CD4-positive, alpha-beta T cell (primary cell): Measurements from ENCODE around the gene BRD8. TPM values are rescaled to one million over a fixed set of nuclear protein-coding genes. Genes with fewer than 3 reads are reported as not detected.
"Not testable (repeated sequence)": the region's sequence is repeated elsewhere in the genome, so short reads cannot be mapped to it uniquely, and the experiment has no call there.

Experiments used
- ATAC-seq: fragments of 200-7000 bp; cut with Tn5 transposase; one replicate; pipeline ENCODE4 v1.10.0; 2022; ENCODE audit warnings: mild to moderate bottlenecking; ENCODE audit not compliant: poor library complexity
- CTCF ChIA-PET: fragments of 350-600 bp; sonication (Branson Sonifier 250); formaldehyde crosslinking; loops from one replicate; lab custom pipeline; 2021; ENCODE audit warnings: antibody characterized with exemption, inconsistent platforms; lab: Charles Lee
- POLR2A ChIA-PET: fragments of 350-600 bp; sonication (Branson Sonifier 250); formaldehyde crosslinking; loops from one replicate; lab custom pipeline; 2021; ENCODE audit warnings: antibody characterized with exemption, inconsistent platforms; lab: Charles Lee
- DNase-seq, 14 experiments: peaks; one replicate each; pipeline ENCODE4 v3.0.0-alpha.2; 2013 to 2020; ENCODE audit warnings: mixed read lengths in 2 of 14
- H3K27ac ChIP-seq, 2 donors: one replicate each; pipeline versions ENCODE4 v1.5.1 to v1.7.0; 2013; ENCODE audit warnings: low read length in 2 of 2, low read depth in 1 of 2, mild to moderate bottlenecking in 1 of 2
- H3K27me3 ChIP-seq, 2 experiments: 1 replicate in 1 of 2; 2 replicates in 1 of 2; pipeline versions ENCODE4 v1.6.1 to v1.7.0; 2013; ENCODE audit warnings: low read length in 2 of 2, control low read depth in 1 of 2, mild to moderate bottlenecking in 1 of 2, moderate library complexity in 1 of 2; ENCODE audit not compliant: insufficient read depth in 2 of 2, control insufficient read depth in 1 of 2
- H3K36me3 ChIP-seq: one replicate; pipeline ENCODE4 v1.6.1; 2013; ENCODE audit warnings: low read length, control low read depth; ENCODE audit not compliant: insufficient read depth
- H3K4me1 ChIP-seq: one replicate; pipeline ENCODE4 v1.6.1; 2013; ENCODE audit warnings: low read length, control low read depth; ENCODE audit not compliant: insufficient read depth
- H3K4me3 ChIP-seq: one replicate; pipeline ENCODE4 v1.5.1; 2013; ENCODE audit warnings: mild to moderate bottlenecking, low read length, moderate library complexity
- H3K9me3 ChIP-seq, 2 experiments: 1 replicate in 1 of 2; 2 replicates in 1 of 2; pipeline versions ENCODE4 v1.6.1 to v1.7.0; 2013; ENCODE audit warnings: low read length in 2 of 2, mild to moderate bottlenecking in 2 of 2, control low read depth in 1 of 2, moderate library complexity in 1 of 2; ENCODE audit not compliant: control insufficient read depth in 1 of 2, insufficient read depth in 1 of 2
- H3K27ac Mint-ChIP-seq: one replicate; pipeline ENCODE4 v1.8.0; 2020; ENCODE audit warnings: mixed read lengths
- H3K27me3 Mint-ChIP-seq: one replicate; pipeline ENCODE4 v1.8.0; 2021; ENCODE audit warnings: mixed read lengths
- H3K36me3 Mint-ChIP-seq: one replicate; pipeline ENCODE4 v1.8.0; 2021; ENCODE audit warnings: low read depth, mixed read lengths
- H3K4me1 Mint-ChIP-seq: one replicate; pipeline ENCODE4 v1.8.0; 2021; ENCODE audit warnings: low read depth, mixed read lengths
- H3K4me3 Mint-ChIP-seq: one replicate; pipeline ENCODE4 v1.8.0; 2020; ENCODE audit warnings: mild to moderate bottlenecking, mixed read lengths
- H3K9me3 Mint-ChIP-seq: one replicate; pipeline ENCODE4 v1.8.0; 2020; ENCODE audit warnings: mixed read lengths
- intact Hi-C, 2 experiments: fragments of 100-400 bp; cut with DNase I in 1 of 2; cut with micrococcal nuclease in 1 of 2; formaldehyde crosslinking; loops; one replicate each; pipeline versions ENCODE4 v1.15.1 to v1.9.0; 2023 to 2025; cut with DNase I, micrococcal nuclease
- total RNA-seq, 174 experiments: library from RNA in 2 of 174; stranded (reverse) in 2 of 174; gene quantifications; one replicate each; pipeline ENCODE4 v1.2.3 and lab custom pipeline; 2021 to 2026
- TF ChIP-seq, protein P1 (sequence below): fragments of 200-600 bp; IDR thresholded peaks from one replicate; pipeline ENCODE4 v1.8.0; 2022; ENCODE audit warnings: antibody characterized with exemption, mild to moderate bottlenecking

The BRD8 gene
- total RNA-seq, 2 experiments from 2014 or later, result 6.9 to 9.6 TPM

DNA sequence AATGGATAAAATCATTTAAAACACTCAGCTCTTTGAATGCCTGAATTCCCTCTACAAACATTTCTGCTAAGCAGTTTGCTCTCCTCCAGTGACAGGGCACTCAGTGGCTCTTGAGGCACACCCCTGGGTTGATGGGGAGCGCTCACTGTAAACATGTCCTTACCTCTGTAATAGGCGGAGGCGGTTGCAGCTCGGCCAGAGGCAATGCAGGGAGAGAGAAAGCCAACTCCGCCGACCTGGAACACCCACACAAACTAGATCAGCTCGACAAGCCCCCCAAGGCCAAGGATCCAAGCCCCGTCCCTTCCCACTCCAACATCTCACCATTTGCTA is 34.4 kb upstream of the BRD8 start:
- H3K9me3 ChIP-seq, result no peaks in the 10 kb centered on the region
- H3K27ac ChIP-seq, result peak overlapping the region; percentile 70 to 71
- H3K36me3 ChIP-seq, result peaks cover 12% of the 10 kb centered on the region
- DNase-seq (peak in 2 of 14 experiments; percentile 2 to 5), ATAC-seq (peak; percentile 30)
- Mint-ChIP-seq H3K9me3 (no peaks in the 10 kb centered on the region), H3K4me3 (peak overlapping the region; percentile 95), H3K36me3 (peaks cover 23% of the 10 kb centered on the region), H3K4me1 (peaks cover 31% of the 10 kb centered on the region), H3K27me3 (peaks cover 4% of the 10 kb centered on the region), H3K27ac (peak overlapping the region; percentile 91)
- H3K27me3 ChIP-seq, result peaks cover 0 to under 1% of the 10 kb centered on the region in 2 experiments
- intact Hi-C loops, result loop anchor here (1.0 to 10.0 kb wide), 10 partner anchors 33 to 458 kb away; partner anchors contain the start of genes KDM3B (in 2 of the 2), KIF20A (in 2 of the 2), BRD8 (in 1 of the 2) and CDC25C (in 1 of the 2)
- H3K4me3 ChIP-seq, result peak overlapping the region; percentile 90
- ChIA-PET POLR2A (interaction anchor here (0.8 to 2.2 kb wide), 11 partner anchors 27 to 985 kb away, joined by 3 to 26 read pairs (median 6); partner anchors contain the start of genes BRD8, CDC25C, EGR1 and ETF1), CTCF (interaction anchor here (1.1 to 1.4 kb wide), 2 partner anchors 140 to 583 kb away, joined by 3 to 7 read pairs; partner anchors contain the start of gene KDM3B)
- TF ChIP-seq, protein P1, sequence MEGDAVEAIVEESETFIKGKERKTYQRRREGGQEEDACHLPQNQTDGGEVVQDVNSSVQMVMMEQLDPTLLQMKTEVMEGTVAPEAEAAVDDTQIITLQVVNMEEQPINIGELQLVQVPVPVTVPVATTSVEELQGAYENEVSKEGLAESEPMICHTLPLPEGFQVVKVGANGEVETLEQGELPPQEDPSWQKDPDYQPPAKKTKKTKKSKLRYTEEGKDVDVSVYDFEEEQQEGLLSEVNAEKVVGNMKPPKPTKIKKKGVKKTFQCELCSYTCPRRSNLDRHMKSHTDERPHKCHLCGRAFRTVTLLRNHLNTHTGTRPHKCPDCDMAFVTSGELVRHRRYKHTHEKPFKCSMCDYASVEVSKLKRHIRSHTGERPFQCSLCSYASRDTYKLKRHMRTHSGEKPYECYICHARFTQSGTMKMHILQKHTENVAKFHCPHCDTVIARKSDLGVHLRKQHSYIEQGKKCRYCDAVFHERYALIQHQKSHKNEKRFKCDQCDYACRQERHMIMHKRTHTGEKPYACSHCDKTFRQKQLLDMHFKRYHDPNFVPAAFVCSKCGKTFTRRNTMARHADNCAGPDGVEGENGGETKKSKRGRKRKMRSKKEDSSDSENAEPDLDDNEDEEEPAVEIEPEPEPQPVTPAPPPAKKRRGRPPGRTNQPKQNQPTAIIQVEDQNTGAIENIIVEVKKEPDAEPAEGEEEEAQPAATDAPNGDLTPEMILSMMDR, result no peak
- peaks cover 23% of the 10 kb centered on the region for H3K4me1 ChIP-seq

DNA sequence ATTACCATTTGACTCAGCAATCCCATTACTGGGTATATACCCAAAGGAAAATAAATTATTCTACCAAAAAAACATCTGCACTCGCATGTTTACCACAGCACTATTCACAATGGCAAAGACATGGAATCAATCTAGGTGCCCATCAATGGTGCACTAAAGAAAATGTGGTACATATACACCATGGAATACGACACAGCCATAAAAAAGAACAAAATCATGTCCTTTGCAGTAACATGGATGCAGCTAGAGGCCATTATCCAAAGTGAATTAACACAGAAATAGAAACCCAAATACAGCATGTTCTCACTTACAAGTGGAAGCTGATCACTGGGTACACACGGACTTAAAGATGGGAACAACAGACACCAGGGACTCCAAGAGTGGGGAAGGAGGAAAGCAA is 32.6 kb upstream of the BRD8 start:
- Mint-ChIP-seq H3K27me3 (no peaks in the 10 kb centered on the region), H3K9me3 (no peaks in the 10 kb centered on the region), H3K36me3 (peaks cover 37% of the 10 kb centered on the region), H3K4me1 (peaks cover 31% of the 10 kb centered on the region), H3K27ac (peak overlapping the region; percentile 71), H3K4me3 (peak overlapping the region; percentile 85)
- no peak overlapping the region for H3K4me3 ChIP-seq
- no peaks in the 10 kb centered on the region for H3K9me3 ChIP-seq
- H3K27ac ChIP-seq, result no peak overlapping the region
- peaks cover 20% of the 10 kb centered on the region for H3K36me3 ChIP-seq
- no peaks in the 10 kb centered on the region for H3K27me3 ChIP-seq
- ChIA-PET CTCF (no interaction called here), POLR2A (no interaction called here)
- H3K4me1 ChIP-seq, result peaks cover 23% of the 10 kb centered on the region
- intact Hi-C loops, result loop anchor here (5.0 to 10.0 kb wide), 6 partner anchors 121 to 456 kb away; partner anchors contain the start of genes CDC25C (in 1 of the 2), ETF1 (in 1 of the 2), FAM13B (in 1 of the 2) and FAM53C (in 1 of the 2)
- TF ChIP-seq, protein P1, result no peak
- ATAC-seq (no peak), DNase-seq (no peak)

DNA sequence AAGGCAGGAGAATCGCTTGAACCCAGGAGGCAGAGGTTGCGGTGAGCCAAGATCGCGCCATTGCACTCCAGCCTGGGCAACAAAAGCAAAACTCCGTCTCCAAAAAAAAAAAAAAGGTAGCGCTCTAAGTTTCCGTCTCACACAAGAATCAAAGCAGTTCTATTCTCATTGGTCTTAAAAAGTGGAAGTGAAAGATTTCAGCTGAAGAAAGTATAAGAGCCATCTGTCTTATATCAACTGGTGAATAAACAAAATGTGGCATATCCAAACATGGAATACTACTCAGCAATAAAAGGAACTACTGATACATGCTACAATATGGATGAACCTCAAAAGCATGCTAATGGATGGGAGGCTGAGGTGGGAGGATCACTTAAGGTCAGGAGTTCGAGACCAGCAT is 15.4 kb upstream of the BRD8 start:
- H3K36me3 Mint-ChIP-seq, result peaks cover 84% of the 10 kb centered on the region
- DNase-seq, CTCF ChIA-PET, H3K27me3 Mint-ChIP-seq, H3K4me1 Mint-ChIP-seq, POLR2A ChIA-PET, H3K9me3 ChIP-seq, H3K4me3 Mint-ChIP-seq, ATAC-seq, H3K27ac Mint-ChIP-seq, H3K9me3 Mint-ChIP-seq, H3K4me3 ChIP-seq, H3K27me3 ChIP-seq, H3K27ac ChIP-seq, intact Hi-C loops, H3K4me1 ChIP-seq: not testable (repeated sequence)
- H3K36me3 ChIP-seq, result peaks cover 69% of the 10 kb centered on the region

DNA sequence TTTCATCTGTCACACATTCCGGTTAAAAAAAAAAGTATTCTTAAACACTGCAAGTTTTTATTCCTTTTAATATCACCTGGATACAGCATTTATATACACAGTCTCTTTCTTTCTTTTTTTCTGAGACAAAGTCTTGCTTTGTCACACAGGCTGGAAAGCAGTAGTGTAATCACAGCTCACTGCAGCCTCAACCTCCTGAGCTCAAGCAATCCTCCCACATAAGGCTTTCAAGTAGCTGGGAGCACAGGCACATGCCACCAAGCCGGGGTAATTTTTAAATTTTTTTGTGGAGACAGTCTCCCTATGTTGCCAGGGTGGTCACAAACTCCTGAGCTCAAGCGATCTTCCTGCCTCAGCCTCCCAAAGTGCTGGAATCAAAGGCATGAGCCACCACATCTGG is 14.4 kb upstream of the BRD8 start:
- H3K36me3 Mint-ChIP-seq, result peaks cover 84% of the 10 kb centered on the region

More for the DNA sequence above, 14.4 kb upstream of the BRD8 start:
- Mint-ChIP-seq H3K9me3 (no peaks in the 10 kb centered on the region), H3K4me3 (no peak overlapping the region), H3K27me3 (no peaks in the 10 kb centered on the region), H3K27ac (no peak overlapping the region), H3K4me1 (no peaks in the 10 kb centered on the region)
- Histone ChIP-seq H3K4me3 (no peak overlapping the region), H3K4me1 (no peaks in the 10 kb centered on the region), H3K9me3 (no peaks in the 10 kb centered on the region), H3K27ac (no peak overlapping the region), H3K36me3 (peaks cover 69% of the 10 kb centered on the region), H3K27me3 (no peaks in the 10 kb centered on the region)
- CTCF ChIA-PET, result no interaction called here
- ATAC-seq, result no peak
- TF ChIP-seq, protein P1, result no peak
- POLR2A ChIA-PET, result no interaction called here
- intact Hi-C loops, result no loop called here
- no peak for DNase-seq
